ENCODE measurements around the gene SRSF2.

- TF ChIP-seq ZNF274 (IDR thresholded peaks at IDR 0.05; ENCODE audit: low read depth, low read length) (no peak), YY1 (IDR thresholded peaks at IDR 0.05; ENCODE audit: insufficient read depth, insufficient read length) (no peak), SUZ12 (IDR thresholded peaks at IDR 0.05; ENCODE audit: extremely low read depth, insufficient read depth, insufficient read length) (no peak)
Observed at GRCh38 chr17:76691379-76692191, 45.5 kb downstream of the SRSF2 start.
